Caco-2 (cell line): Measurements from ENCODE around the gene RAB36. TPM values are rescaled to one million over a fixed set of nuclear protein-coding genes. Genes with fewer than 3 reads are reported as not detected.

Experiments
- BruUV-seq: library from RNA; stranded (reverse); fragments of 400-500 nt; replicated peaks from 2 replicates; lab custom pipeline; 2021; lab: Mats Ljungman, UMichigan
- CTCF ChIA-PET: fragments of 300-600 bp; sonication (Branson Sonifier 250); formaldehyde crosslinking; loops from one replicate; lab custom pipeline; 2022; ENCODE audit warnings: antibody characterized with exemption; lab: Charles Lee
- POLR2A ChIA-PET: fragments of 300-600 bp; sonication (Branson Sonifier 250); formaldehyde crosslinking; loops from one replicate; lab custom pipeline; 2022; ENCODE audit warnings: antibody characterized with exemption; lab: Charles Lee
- DNase-seq, 2 experiments: peaks; one replicate each; pipeline versions ENCODE4 v3.0.0 to v3.0.0-alpha.2; 2020 to 2022
- H3K27me3 ChIP-seq: replicated peaks from 2 replicates; pipeline ENCODE4 v1.6.0; 2011; ENCODE audit warnings: low read length; ENCODE audit not compliant: control insufficient read depth, insufficient read depth
- H3K36me3 ChIP-seq: 2 replicates; pipeline ENCODE4 v1.5.1; 2011; ENCODE audit warnings: low read length; ENCODE audit not compliant: control insufficient read depth, insufficient read depth
- H3K4me1 ChIP-seq: fragments of 250-450 bp; sonication (Bioruptor Pico); 2 replicates; pipeline ENCODE4 v1.5.1; 2020; ENCODE audit warnings: mild to moderate bottlenecking
- H3K4me3 ChIP-seq: 2 replicates; pipeline ENCODE4 v1.5.1; 2011; ENCODE audit warnings: low read depth, mild to moderate bottlenecking, control low read depth, low read length
- H3K9me3 ChIP-seq: fragments of 250-450 bp; sonication (Bioruptor Pico); 2 replicates; pipeline ENCODE4 v1.5.1; 2020; ENCODE audit warnings: mild to moderate bottlenecking, moderate library complexity
- H3K27ac Mint-ChIP-seq: one replicate; pipeline ENCODE4 v1.8.0; 2022; ENCODE audit warnings: mixed read lengths; ENCODE audit not compliant: unreplicated experiment
- H3K27me3 Mint-ChIP-seq: one replicate; pipeline ENCODE4 v1.8.0; 2022; ENCODE audit warnings: mixed read lengths; ENCODE audit not compliant: insufficient read depth, unreplicated experiment
- H3K36me3 Mint-ChIP-seq: one replicate; pipeline ENCODE4 v1.8.0; 2022; ENCODE audit warnings: mild to moderate bottlenecking, mixed read lengths; ENCODE audit not compliant: insufficient read depth, unreplicated experiment
- H3K4me1 Mint-ChIP-seq: one replicate; pipeline ENCODE4 v1.8.0; 2022; ENCODE audit warnings: low read depth, mixed read lengths; ENCODE audit not compliant: unreplicated experiment
- H3K4me3 Mint-ChIP-seq: one replicate; pipeline ENCODE4 v1.8.0; 2022; ENCODE audit warnings: mild to moderate bottlenecking, moderate library complexity, mixed read lengths; ENCODE audit not compliant: unreplicated experiment
- H3K9me3 Mint-ChIP-seq: one replicate; pipeline ENCODE4 v1.8.0; 2022; ENCODE audit warnings: mixed read lengths; ENCODE audit not compliant: unreplicated experiment
- CTCF ChIP-seq, 2 experiments: fragments of 200-600 bp in 1 of 2; IDR thresholded peaks; 1 replicate in 1 of 2; 2 replicates in 1 of 2; pipeline versions ENCODE4 v1.5.1 to v1.8.0; 2011 to 2022; ENCODE audit warnings: antibody characterized with exemption in 1 of 2, control low read depth in 1 of 2, inconsistent platforms in 1 of 2, low read depth in 1 of 2, low read length in 1 of 2, mild to moderate bottlenecking in 1 of 2, moderate library complexity in 1 of 2; ENCODE audit not compliant: insufficient read depth in 1 of 2, severe bottlenecking in 1 of 2, unreplicated experiment in 1 of 2
- intact Hi-C: fragments of 100-400 bp; cut with micrococcal nuclease; formaldehyde crosslinking; loops from one replicate; pipeline ENCODE4 v1.10.0; 2022; ENCODE audit not compliant: unreplicated experiment
- total RNA-seq: library from RNA; stranded (reverse); gene quantifications from 2 replicates; pipeline ENCODE4 v1.2.3, GENCODE V29; 2022

RAB36 gene
- total RNA-seq, 1 experiment from 2014 or later = 0.52 TPM

GRCh38 chr22:23126165-23127054 is 18.9 kb upstream of the RAB36 start:
- Mint-ChIP-seq H3K9me3 (no peaks in the 10 kb centered on the region), H3K27me3 (no peaks in the 10 kb centered on the region), H3K27ac (no peak overlapping the region), H3K4me1 (no peaks in the 10 kb centered on the region), H3K4me3 (no peak overlapping the region), H3K36me3 (no peaks in the 10 kb centered on the region)
- no peaks in the 10 kb centered on the region for H3K27me3 ChIP-seq
- intact Hi-C loops = no loop called here
- CTCF ChIA-PET = interaction anchor here (1.4 kb wide), 1 partner anchor 168 kb away, joined by 3 read pairs; no protein-coding TSS in a partner anchor
- no peaks in the 10 kb centered on the region for H3K9me3 ChIP-seq
- TF ChIP-seq CTCF (IDR thresholded peaks at IDR 0.05; ENCODE audit: insufficient read depth in 1 of 2, low read depth in 1 of 2, low read length in 1 of 2, severe bottlenecking in 1 of 2, unreplicated experiment in 1 of 2) = no peak
- no peaks in the 10 kb centered on the region for H3K4me1 ChIP-seq
- DNase-seq = no peak
- H3K36me3 ChIP-seq = no peaks in the 10 kb centered on the region
- BruUV-seq = no TSS peak
- POLR2A ChIA-PET = no interaction called here
- no peak overlapping the region for H3K4me3 ChIP-seq

GRCh38 chr22:23127055-23127756 is 18.1 kb upstream of the RAB36 start:
- CTCF ChIA-PET = interaction anchor here (1.4 kb wide), 2 partner anchors 168 to 172 kb away, joined by 3 read pairs; no protein-coding TSS in a partner anchor
- no TSS peak for BruUV-seq
- Histone ChIP-seq H3K27me3 (no peaks in the 10 kb centered on the region), H3K4me3 (no peak overlapping the region), H3K4me1 (no peaks in the 10 kb centered on the region), H3K36me3 (no peaks in the 10 kb centered on the region), H3K9me3 (no peaks in the 10 kb centered on the region)
- Mint-ChIP-seq H3K36me3 (no peaks in the 10 kb centered on the region), H3K27ac (no peak overlapping the region), H3K9me3 (no peaks in the 10 kb centered on the region), H3K4me1 (no peaks in the 10 kb centered on the region), H3K4me3 (no peak overlapping the region), H3K27me3 (no peaks in the 10 kb centered on the region)
- intact Hi-C loops = no loop called here
- no peak for TF ChIP-seq CTCF (IDR thresholded peaks at IDR 0.05; ENCODE audit: insufficient read depth in 1 of 2, low read depth in 1 of 2, low read length in 1 of 2, severe bottlenecking in 1 of 2, unreplicated experiment in 1 of 2)
- no peak for DNase-seq
- POLR2A ChIA-PET = no interaction called here

GRCh38 chr22:23127788-23128187 is 17.5 kb upstream of the RAB36 start:
- no peaks in the 10 kb centered on the region for H3K4me1 ChIP-seq
- Mint-ChIP-seq H3K4me3 (no peak overlapping the region), H3K27ac (no peak overlapping the region), H3K36me3 (no peaks in the 10 kb centered on the region), H3K4me1 (no peaks in the 10 kb centered on the region), H3K9me3 (no peaks in the 10 kb centered on the region), H3K27me3 (no peaks in the 10 kb centered on the region)
- H3K9me3 ChIP-seq = no peaks in the 10 kb centered on the region
- ChIA-PET CTCF (interaction anchor here (0.5 to 1.6 kb wide), 4 partner anchors 58 to 173 kb away, joined by 3 to 42 read pairs (median 4); partner anchors contain the start of gene GNAZ), POLR2A (no interaction called here)
- no TSS peak for BruUV-seq
- H3K4me3 ChIP-seq = no peak overlapping the region
- no peaks in the 10 kb centered on the region for H3K36me3 ChIP-seq
- no peak for TF ChIP-seq CTCF (IDR thresholded peaks at IDR 0.05; ENCODE audit: insufficient read depth in 1 of 2, low read depth in 1 of 2, low read length in 1 of 2, severe bottlenecking in 1 of 2, unreplicated experiment in 1 of 2)
- intact Hi-C loops = loop anchor here (1.0 kb wide), 1 partner anchor 168 kb away; no protein-coding TSS in a partner anchor
- no peaks in the 10 kb centered on the region for H3K27me3 ChIP-seq
- no peak for DNase-seq
